ENCODE results near the gene ZNF451.

ZNF451 gene

GRCh38 chr6:57158658-57159057, 68.7 kb downstream of the ZNF451 start:
- DNase-seq, result no peak

GRCh38 chr6:57159127-57159526, 69.1 kb downstream of the ZNF451 start:
- DNase-seq, result no peak

DNA sequence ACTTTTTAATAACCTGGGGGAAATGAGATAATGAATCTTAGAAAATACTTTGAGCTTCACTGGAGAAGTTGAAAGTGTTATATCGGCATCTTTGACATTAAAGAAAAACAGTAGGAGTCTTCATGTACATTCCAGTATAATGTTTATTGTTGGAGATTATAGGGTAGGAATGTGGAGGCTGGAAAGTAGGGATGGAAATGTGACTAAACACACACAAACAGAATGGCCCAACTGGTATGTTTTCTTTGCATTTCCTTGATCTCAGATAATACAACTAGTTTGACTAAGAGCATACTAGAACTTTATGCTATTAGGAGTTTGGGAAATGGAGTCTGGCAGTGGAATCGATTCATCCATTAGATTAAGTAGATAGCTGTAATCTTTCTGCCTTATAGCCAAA, 72.0 kb downstream of the ZNF451 start:
- DNase-seq, result no peak

- DNase-seq, result no peak
These were observed 72.5 kb downstream of the ZNF451 start for GRCh38 chr6:57162516-57162915.

DNA sequence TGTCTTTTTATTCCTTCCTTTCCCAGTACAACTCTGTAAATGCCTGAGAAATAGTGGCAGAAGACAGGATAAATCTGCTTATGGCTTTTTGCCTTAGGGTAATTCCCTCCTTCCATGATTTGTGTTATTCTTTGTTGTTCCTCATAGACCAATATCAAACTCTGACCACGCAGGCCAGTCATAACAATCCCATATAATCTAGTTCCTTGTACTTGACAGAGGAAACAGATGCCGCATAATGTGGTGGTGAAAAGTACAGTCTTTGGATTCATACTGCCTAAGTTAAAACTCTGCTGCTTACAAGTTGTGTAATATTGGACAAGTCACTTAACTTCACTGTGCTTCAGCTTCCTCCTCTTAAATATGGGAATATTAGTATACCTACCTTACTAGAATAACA, 74.0 kb downstream of the ZNF451 start:
- DNase-seq, result no peak

DNA sequence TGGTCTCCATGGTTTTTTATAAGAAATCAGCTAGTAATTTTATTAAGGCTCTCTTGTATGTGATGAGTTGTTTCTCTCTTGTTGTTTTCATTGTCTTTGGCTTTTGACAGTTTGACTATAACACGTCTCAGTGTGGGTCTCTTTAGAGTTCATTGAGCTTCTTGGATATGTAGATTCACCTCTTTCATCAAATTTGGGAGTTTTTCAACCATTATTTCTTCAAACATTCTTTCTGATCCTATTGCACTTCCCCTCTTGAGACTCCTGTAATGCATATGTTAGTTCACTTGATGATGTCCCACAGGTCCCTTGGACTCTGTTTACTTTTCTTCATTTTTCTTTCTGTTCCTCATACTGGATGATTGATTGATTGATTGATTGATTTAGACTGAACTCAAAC, 75.1 kb downstream of the ZNF451 start:
- no peak for DNase-seq

DNA sequence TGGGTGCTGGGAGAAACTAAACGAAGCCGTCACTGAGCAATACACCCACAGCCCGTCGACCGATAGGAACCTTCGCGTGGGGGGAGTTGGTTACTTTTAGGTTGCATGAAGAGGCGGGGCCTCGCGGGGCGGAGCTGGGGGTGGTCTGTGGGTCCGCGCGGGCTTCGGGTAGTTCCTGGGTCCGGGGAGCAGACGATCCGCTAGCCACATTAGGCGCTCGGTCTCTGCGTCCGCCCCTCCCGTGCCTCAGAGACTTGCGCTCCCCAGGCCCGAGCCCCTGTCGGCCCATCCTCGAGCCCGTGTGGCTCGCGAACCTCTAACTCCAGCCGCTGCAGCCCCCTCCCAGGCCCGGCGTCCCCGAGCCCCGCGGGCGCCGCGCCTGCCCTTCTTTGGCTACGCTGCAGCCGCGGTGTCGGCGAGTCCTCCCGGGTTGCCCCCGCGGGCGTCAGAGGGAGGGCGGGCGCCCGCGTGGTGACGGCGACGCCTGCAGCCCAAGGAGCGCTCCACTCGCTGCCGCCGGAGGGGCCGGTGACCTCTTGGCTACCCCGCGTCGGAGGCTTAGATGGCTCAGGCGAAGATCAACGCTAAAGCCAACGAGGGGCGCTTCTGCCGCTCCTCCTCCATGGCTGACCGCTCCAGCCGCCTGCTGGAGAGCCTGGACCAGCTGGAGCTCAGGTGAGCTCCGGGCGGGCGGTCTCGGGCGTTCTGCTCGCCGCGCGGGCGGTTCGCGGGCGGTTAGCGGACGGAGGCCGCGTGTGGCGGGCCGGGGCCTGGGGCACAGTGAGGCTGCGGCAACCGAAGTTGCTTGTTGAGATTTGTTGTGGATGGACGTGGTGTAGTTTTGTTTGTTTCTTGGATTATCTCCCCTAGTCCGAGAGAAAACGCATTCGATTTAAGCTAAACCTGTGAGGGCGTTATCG, 82.4 kb downstream of the ZNF451 start, which contains the start of gene BAG2:
Gene BAG2 (plus strand): TSS at position 191 of the 920 bp plus-strand sequence. CDS start 372 bp downstream, at position 563.
- peak; percentile 92 for DNase-seq

GRCh38 chr6:57173056-57173885, 83.3 kb downstream of the ZNF451 start:
- DNase-seq, result peak; percentile 33

DNA sequence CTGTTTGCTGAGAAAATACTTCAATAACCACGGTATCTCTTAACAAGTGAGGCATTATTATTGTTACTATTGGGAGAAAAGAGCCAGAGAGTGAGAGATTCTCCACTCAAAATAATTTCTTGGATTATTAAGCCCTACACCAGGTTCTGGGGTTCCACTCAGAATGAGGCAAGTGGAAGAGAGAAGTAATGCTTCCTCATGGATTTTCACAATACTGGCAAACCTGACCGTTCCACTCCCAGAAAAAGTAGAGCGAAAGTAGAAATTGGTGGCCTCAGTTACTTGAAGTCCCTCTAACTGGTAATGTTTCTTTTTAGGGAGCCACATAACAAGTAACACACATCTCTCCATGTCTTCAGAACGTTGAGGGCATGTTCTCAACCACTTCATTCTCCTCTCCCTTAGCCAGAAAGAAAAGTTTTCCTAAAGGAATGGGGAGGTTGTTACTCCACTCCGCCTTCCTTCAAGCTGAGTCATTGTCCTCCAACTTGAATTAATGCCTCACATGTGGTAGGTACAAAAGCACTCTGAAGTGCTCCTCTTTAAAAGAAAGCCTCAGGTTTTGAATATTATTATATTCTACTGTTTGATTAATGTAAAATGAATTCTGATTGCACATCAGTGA, 84.0 kb downstream of the ZNF451 start:
- no peak for DNase-seq

- no peak for DNase-seq
These were observed 84.5 kb downstream of the ZNF451 start for GRCh38 chr6:57174511-57174907.

DNA sequence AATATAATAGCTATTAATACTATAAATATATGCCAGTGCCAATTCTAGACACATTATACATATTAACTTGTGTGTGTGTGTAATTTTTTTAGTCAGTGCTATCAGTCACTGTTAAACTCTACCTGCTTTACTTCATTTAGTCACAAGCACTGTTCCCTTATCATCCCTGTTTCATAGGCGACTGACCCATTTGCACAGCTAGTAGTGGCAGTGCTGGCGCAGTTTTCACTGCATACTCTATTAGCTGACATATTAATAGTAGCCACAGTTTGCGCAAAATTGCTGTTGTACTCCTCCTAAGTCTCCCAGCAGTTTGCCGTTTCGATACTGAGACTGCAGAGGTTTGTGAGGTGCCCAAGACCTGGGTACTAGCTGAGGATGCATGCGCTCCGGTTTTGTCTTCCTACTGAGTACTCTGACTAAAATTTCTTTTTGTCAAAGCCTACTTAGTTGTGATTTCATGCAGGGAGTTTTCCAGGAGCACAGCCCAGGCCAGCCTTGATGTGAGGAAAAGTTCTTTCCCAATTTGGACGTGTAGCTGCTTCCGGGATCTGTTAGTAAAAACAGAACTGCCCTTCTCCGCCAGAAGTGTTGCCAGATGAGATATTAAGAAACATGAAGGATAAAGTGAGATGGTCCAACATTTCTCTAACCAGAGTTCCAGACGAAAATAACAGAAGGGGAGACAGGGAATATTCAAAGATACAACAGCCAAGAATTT, 87.7 kb downstream of the ZNF451 start:
- DNase-seq, result no peak

- no peak for DNase-seq
These were observed 90.6 kb downstream of the ZNF451 start for GRCh38 chr6:57180596-57180995.

DNA sequence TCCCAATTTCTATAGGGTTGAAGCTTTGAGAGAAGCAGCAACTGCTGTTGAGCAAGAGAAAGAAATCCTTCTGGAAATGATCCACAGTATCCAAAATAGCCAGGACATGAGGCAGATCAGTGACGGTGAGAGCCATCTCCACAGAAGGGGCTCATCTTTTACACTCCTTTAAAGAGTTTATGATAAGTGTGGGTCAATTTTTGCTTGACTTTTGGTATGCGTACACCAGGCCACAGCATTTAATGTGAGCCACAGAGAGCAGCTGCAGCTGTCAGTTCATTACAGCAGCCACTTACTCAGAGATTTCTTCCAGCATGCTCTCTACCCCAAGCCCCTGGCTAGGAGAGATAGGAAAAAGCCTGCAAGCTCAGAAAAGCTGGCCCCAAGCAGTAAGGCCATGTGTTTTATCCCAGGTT, 92.0 kb downstream of the ZNF451 start:
- no peak for DNase-seq

- DNase-seq, result no peak
These were observed 93.3 kb downstream of the ZNF451 start for GRCh38 chr6:57183336-57183735.

- DNase-seq, result no peak
These were observed 100.2 kb downstream of the ZNF451 start for GRCh38 chr6:57190140-57190539.

DNA sequence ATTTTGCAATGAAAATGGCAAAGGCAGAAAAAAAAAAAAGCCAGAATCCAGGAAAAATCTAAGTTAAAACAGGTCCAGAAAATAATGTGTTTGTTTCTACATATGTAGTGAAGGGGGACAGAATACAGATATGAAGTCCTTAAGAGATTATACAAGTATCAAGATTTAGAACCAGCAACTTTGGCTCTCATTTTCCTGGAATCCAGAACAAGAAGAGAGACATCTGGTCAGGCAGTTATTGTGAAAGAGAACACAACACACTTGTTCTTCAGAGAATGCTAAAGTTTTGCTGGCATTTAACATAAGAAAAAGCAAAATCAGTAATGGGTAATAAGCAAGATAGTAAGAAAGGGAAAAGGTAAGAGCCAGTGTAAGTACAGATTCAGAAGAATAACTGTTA, 103.2 kb downstream of the ZNF451 start:
- DNase-seq, result no peak

DNA sequence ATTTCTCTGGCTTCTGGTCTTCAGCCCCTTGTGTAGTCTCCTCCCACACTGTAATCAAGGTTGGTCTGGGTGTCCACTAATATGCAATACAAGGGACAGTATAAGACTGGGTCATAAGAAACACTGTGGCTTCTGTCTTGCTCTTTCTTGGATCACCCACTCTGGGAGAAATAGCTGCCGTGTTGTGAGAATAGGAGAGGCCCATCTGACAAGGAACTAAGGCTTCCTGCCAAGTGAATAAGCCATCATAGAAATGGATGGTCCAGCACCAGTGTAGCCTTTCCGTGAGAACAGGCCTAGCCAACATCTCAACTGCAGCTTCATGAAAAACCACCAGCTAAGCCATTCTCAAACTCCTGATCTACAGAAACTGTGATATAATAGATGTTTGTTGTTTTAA, 105.5 kb downstream of the ZNF451 start:
- DNase-seq, result no peak

DNA sequence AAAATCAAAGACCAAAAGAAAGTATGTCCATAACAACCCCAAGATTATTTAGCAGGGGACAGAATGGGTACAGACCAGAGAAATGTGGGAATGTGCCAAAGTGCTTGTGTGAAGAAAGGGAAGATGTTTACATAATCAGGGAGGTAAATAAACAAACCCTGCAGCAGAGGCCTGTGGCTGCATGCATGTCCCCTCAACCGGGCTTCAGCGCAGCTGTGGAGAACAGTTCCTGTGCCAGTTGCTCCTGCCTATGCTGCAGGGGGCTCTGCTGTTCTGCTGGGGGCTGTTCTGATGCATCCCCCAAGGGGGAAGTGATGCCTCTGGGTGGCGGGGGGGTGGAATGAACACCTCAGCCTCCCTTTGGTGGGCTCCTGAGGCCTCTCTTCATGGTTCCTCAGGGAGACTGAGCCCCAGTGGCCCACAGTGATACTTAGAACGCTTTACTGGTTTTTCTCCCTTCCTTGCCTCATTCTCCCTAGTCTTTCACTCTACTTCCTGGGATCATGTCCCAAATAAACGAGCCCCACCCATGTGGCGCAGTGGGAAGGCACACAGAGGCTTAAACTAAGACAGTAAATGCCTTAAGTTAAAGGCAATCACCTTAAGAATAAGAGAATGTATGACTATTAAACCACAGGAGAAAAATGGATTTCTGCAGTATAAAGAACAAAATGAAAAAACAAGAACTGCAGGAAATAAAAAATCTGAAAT, 109.1 kb downstream of the ZNF451 start:
- no peak for DNase-seq

DNA sequence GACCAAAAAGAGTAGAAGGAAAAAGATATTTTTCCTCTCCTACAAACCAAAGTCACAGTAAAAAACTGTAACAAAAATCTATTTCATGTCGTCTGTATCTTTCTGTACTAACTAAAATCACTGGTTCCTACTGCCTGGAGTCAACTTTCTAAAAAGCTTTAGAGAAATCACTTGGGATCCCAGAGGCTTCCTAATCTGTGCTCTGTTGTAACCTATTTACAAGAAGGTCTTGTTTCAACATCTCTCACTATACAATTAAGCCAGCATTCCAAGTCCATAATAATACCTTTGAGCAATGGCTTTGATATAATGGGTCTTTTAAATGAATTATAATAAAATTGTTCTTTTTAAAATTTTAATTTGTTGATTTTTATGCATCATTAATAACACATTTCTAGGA, 111.7 kb downstream of the ZNF451 start:
- no peak for DNase-seq

DNA sequence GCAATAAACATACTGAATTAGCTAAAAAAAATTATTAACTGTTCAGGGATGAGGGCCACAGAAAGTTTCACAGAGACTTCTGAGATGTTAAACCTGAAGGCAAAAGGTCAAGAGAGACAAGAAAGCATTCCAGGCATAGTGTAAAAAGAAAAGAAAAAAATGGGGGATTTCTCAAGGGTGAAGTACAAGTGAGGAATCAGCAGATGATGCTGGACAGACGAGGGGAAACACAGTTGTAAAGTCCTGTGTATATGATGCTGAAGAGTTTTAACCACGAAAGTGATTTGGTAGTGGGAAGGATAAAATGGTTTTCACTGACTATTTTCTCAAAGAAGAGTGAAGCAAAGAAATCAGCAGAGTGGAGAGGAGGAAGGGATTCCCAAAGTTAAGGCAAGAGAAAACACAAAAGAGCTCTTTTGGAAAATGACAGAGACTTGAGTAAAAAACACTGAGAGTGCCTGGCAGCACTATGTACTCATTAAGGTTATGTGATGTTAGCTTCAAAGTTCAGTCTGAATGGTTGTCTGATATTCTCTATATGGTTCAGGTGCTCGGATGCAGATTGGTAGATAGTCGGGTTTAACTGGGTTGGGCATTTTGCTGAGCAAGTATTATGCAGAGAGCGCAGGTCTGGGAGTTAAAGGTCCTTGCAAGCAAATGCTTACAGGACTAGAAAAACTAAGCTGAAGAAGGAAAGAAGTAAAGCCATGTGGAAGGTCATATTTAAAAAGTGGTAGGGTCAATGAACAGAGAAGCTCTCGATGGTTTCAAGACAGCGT, 115.8 kb downstream of the ZNF451 start:
- DNase-seq, result no peak

DNA sequence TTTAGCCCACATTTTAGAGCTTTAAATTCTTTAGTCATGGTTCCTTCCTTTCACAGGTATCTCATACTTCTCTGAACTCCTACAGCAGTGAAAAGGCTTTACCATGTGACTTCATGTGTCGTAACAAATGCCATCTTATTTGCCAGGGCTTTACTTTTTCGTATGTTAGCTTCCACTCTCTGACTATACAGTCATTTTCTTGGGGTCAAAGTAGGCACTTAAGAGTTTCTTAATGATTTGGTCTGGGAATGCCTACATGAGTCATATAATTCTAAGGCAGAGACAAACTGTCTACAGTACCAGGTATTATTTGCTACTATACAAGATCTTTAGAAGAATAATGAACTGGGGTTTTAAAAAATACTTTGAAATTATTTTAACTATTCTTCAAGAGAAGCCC, 117.2 kb downstream of the ZNF451 start:
- no peak for DNase-seq

Measured in stimulated activated CD4-positive, alpha-beta T cell treated with anti-CD3 and anti-CD28 coated beads, Interleukin-1b, Interleukin-23, amount 100 ng/mL, for 48 hours (primary cell).